Trophoblast cell (in vitro differentiated cells and primary cell): Measurements from ENCODE around the gene TMEFF1.

Experiments used
- DNase-seq, 2 donors: peaks; one replicate each; pipeline ENCODE4 v3.0.0-alpha.2; 2016
- H2AFZ ChIP-seq: 2 replicates; pipeline ENCODE4 v1.6.1; 2013; ENCODE audit warnings: low read length, moderate library complexity, mild to moderate bottlenecking; ENCODE audit not compliant: insufficient read depth, poor library complexity
- H2AK5ac ChIP-seq: 2 replicates; pipeline ENCODE4 v1.6.1; 2013; ENCODE audit warnings: mild to moderate bottlenecking, low read length
- H2BK120ac ChIP-seq: 2 replicates; pipeline ENCODE4 v1.6.1; 2013; ENCODE audit warnings: low read length, mild to moderate bottlenecking, moderate library complexity; ENCODE audit not compliant: insufficient read depth, poor library complexity
- H2BK12ac ChIP-seq: 2 replicates; pipeline ENCODE4 v1.6.1; 2013; ENCODE audit warnings: mild to moderate bottlenecking, low read length, moderate library complexity
- H2BK5ac ChIP-seq: 2 replicates; pipeline ENCODE4 v1.6.1; 2013; ENCODE audit warnings: low read length, low read depth, moderate library complexity, mild to moderate bottlenecking; ENCODE audit not compliant: poor library complexity
- H3K14ac ChIP-seq: 2 replicates; pipeline ENCODE4 v1.6.1; 2013; ENCODE audit warnings: mild to moderate bottlenecking, low read length
- H3K18ac ChIP-seq: 2 replicates; pipeline ENCODE4 v1.6.1; 2013; ENCODE audit warnings: mild to moderate bottlenecking, low read length
- H3K23ac ChIP-seq: 2 replicates; pipeline ENCODE4 v1.6.1; 2013; ENCODE audit warnings: low read length
- H3K27ac ChIP-seq: 2 replicates; pipeline ENCODE4 v1.5.1; 2013; ENCODE audit warnings: low read depth, mild to moderate bottlenecking, inconsistent platforms, low read length, moderate library complexity
- H3K27me3 ChIP-seq: 2 replicates; pipeline ENCODE4 v1.6.1; 2013; ENCODE audit warnings: inconsistent platforms, mild to moderate bottlenecking, low read length, moderate library complexity; ENCODE audit not compliant: insufficient read depth
- H3K36me3 ChIP-seq, 2 experiments: 1 replicate in 1 of 2; 2 replicates in 1 of 2; pipeline ENCODE4 v1.6.1; 2013; ENCODE audit warnings: low read length in 2 of 2, mild to moderate bottlenecking in 2 of 2, moderate library complexity in 1 of 2; ENCODE audit not compliant: insufficient read depth in 2 of 2, control insufficient read depth in 1 of 2
- H3K4ac ChIP-seq: 2 replicates; pipeline ENCODE4 v1.6.1; 2013; ENCODE audit warnings: low read depth, mild to moderate bottlenecking, low read length, moderate library complexity
- H3K4me1 ChIP-seq, 2 experiments: 1 replicate in 1 of 2; 2 replicates in 1 of 2; pipeline ENCODE4 v1.6.1; 2013; ENCODE audit warnings: low read length in 2 of 2, mild to moderate bottlenecking in 2 of 2, moderate library complexity in 1 of 2; ENCODE audit not compliant: insufficient read depth in 2 of 2, control insufficient read depth in 1 of 2
- H3K4me2 ChIP-seq: 2 replicates; pipeline ENCODE4 v1.6.1; 2013; ENCODE audit warnings: inconsistent platforms, mild to moderate bottlenecking, low read length, moderate library complexity
- H3K4me3 ChIP-seq: 2 replicates; pipeline ENCODE4 v1.5.1; 2013; ENCODE audit warnings: mild to moderate bottlenecking, low read depth, low read length, inconsistent platforms
- H3K79me1 ChIP-seq: one replicate; pipeline ENCODE4 v1.6.1; 2013; ENCODE audit warnings: low read length
- H3K79me2 ChIP-seq: 2 replicates; pipeline ENCODE4 v1.6.1; 2013; ENCODE audit warnings: low read length, mild to moderate bottlenecking; ENCODE audit not compliant: control insufficient read depth, insufficient read depth, poor library complexity
- H3K9ac ChIP-seq: 2 replicates; pipeline ENCODE4 v1.6.1; 2013; ENCODE audit warnings: mild to moderate bottlenecking, low read length
- H3K9me3 ChIP-seq: 2 replicates; pipeline ENCODE4 v1.6.1; 2013; ENCODE audit warnings: low read depth, mild to moderate bottlenecking, control low read depth, inconsistent platforms, low read length; ENCODE audit not compliant: insufficient read depth
- H4K12ac ChIP-seq: 2 replicates; pipeline ENCODE4 v1.6.1; 2013; ENCODE audit warnings: low read depth, mild to moderate bottlenecking, low read length, moderate library complexity
- H4K8ac ChIP-seq: 2 replicates; pipeline ENCODE4 v1.6.1; 2013; ENCODE audit warnings: low read depth, mild to moderate bottlenecking, low read length, moderate library complexity
- H4K91ac ChIP-seq: one replicate; pipeline ENCODE4 v1.6.1; 2013; ENCODE audit warnings: low read depth, mild to moderate bottlenecking, low read length, moderate library complexity
- WGBS: extraction: QIAGEN DNeasy Blood & Tissue Kit; methylation state at CpG from one replicate; pipeline ENCODE4 v1.1.7; 2013; ENCODE audit warnings: missing lambda C conversion rate; ENCODE audit not compliant: insufficient read length, insufficient coverage; ENCODE audit errors: extremely low coverage; 5-methylcytosine and 5-hydroxymethylcytosine counted together

TMEFF1 gene

DNA sequence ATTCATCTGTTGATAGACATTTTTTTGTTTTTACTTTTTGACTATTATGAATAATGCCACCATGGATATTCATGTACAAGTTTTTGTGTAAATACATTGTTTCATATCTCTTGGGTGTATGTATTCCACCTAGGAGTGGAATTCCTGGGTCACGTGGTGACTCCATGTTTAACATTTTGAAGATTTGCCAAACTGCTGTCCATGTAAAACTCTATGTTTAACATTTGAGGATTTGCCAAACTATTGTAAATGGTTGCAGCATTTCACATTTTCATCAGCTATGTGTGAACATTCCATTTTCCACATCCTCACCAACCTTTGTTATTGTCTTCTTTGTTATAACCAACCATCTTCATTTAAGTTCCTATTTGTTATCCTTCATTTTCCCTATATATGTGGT lies 12.2 kb downstream of the TMEFF1 start:
- no CpG with 5 or more reads among the region's 1 CpG for WGBS
- Histone ChIP-seq H4K8ac (no peak overlapping the region), H3K27me3 (no peaks in the 10 kb centered on the region), H2BK12ac (no peak overlapping the region), H3K4me1 (peaks cover 0 to 2% of the 10 kb centered on the region in 2 experiments), H3K18ac (no peak overlapping the region), H3K27ac (no peak overlapping the region), H3K4ac (no peak overlapping the region), H3K9ac (no peak overlapping the region), H3K79me2 (no peaks in the 10 kb centered on the region), H3K79me1 (no peaks in the 10 kb centered on the region), H3K36me3 (no peaks in the 10 kb centered on the region), H3K4me2 (no peak overlapping the region), H3K14ac (no peak overlapping the region), H3K23ac (no peak overlapping the region), H4K91ac (no peak overlapping the region), H2AK5ac (no peak overlapping the region), H2BK120ac (no peak overlapping the region), H3K4me3 (no peak overlapping the region), H3K9me3 (no peaks in the 10 kb centered on the region), H2BK5ac (no peak overlapping the region), H2AFZ (no peak overlapping the region), H4K12ac (no peak overlapping the region)
- DNase-seq, result no peak

DNA sequence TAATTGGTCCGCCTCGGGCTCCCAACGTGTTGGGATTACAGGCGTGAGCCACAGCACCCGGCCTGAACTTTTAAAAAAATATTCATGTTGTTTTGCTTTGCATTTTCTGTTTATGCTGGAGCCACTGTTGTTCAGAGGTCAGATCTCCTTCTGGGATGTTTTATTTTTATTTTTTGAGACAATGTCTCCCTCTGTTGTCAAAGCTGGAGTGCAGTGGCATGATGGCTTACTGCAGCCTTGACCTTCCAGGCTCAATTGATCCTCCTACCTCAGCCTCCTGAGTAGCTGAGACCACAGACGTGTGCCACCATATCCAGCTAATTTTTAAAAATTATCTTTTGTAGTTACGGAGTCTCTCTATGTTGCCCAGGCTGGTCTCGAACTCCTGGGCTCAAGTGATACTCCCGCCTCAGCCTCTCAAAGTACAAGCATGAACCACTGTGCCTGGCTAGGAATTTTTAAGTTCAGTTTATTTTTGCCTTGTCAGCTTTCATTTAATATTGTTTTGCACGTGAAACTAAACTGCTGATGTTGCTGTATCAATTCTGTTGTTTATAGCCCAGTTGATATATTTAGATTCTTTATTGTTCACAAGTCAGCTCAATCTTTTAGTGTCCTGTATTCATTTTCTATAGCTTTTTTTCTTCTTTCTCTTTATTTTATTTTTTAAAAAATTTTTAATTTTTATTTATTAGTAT lies 13.7 kb downstream of the TMEFF1 start:
- Histone ChIP-seq H3K79me1 (no peaks in the 10 kb centered on the region), H2BK12ac (no peak overlapping the region), H2BK120ac (no peak overlapping the region), H3K4me1 (peaks cover 0 to 2% of the 10 kb centered on the region in 2 experiments), H2BK5ac (no peak overlapping the region), H4K8ac (no peak overlapping the region), H3K27ac (no peak overlapping the region), H3K18ac (no peak overlapping the region), H3K4ac (no peak overlapping the region), H4K91ac (no peak overlapping the region), H3K4me3 (no peak overlapping the region), H3K27me3 (no peaks in the 10 kb centered on the region), H3K9me3 (no peaks in the 10 kb centered on the region), H3K14ac (no peak overlapping the region), H3K36me3 (no peaks in the 10 kb centered on the region), H2AFZ (no peak overlapping the region), H4K12ac (no peak overlapping the region), H3K4me2 (no peak overlapping the region), H3K9ac (no peak overlapping the region), H3K23ac (no peak overlapping the region), H3K79me2 (no peaks in the 10 kb centered on the region), H2AK5ac (no peak overlapping the region)
- WGBS, result no CpG with 5 or more reads among the region's 10 CpGs
- DNase-seq, result no peak

DNA sequence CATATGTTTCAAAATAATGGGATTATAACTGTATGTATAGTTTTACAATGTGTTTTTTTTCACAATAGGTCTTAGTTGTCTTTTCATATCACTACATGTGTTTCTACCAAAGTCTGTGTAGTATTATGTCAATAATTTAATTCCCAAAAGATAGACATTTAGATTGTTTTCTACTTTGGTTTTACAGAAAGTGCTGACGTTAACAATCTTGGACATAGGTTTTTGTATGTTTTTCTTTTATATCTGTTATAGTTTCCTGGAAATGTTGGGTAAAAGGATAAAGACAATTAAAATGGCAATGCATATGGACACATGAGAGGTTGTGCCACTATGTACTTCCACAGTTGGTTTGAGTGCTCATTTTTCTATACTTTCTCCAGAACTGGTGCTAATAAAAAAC lies 15.2 kb downstream of the TMEFF1 start:
- no peak overlapping the region for H3K18ac ChIP-seq
- H3K36me3 ChIP-seq, result no peaks in the 10 kb centered on the region
- no CpG with 5 or more reads among the region's 1 CpG for WGBS
- no peak overlapping the region for H3K4me2 ChIP-seq
- H3K4me3 ChIP-seq, result no peak overlapping the region
- no peaks in the 10 kb centered on the region for H3K79me1 ChIP-seq
- no peaks in the 10 kb centered on the region for H3K9me3 ChIP-seq
- no peaks in the 10 kb centered on the region for H3K27me3 ChIP-seq
- no peak overlapping the region for H3K4ac ChIP-seq
- no peaks in the 10 kb centered on the region for H3K79me2 ChIP-seq
- H4K12ac ChIP-seq, result no peak overlapping the region
- H2BK120ac ChIP-seq, result no peak overlapping the region
- no peak overlapping the region for H2BK5ac ChIP-seq
- no peak overlapping the region for H3K27ac ChIP-seq
- H4K91ac ChIP-seq, result no peak overlapping the region
- H2AFZ ChIP-seq, result no peak overlapping the region
- DNase-seq, result no peak
- no peak overlapping the region for H3K23ac ChIP-seq
- H3K4me1 ChIP-seq, result peaks cover 0 to 2% of the 10 kb centered on the region in 2 experiments
- H2AK5ac ChIP-seq, result no peak overlapping the region
- H3K9ac ChIP-seq, result no peak overlapping the region
- no peak overlapping the region for H3K14ac ChIP-seq
- no peak overlapping the region for H4K8ac ChIP-seq
- no peak overlapping the region for H2BK12ac ChIP-seq

- WGBS, result no CpG with 5 or more reads among the region's 4 CpGs
- Histone ChIP-seq H3K4ac (peak overlapping the region; percentile 79), H3K36me3 (no peaks in the 10 kb centered on the region), H3K9me3 (no peaks in the 10 kb centered on the region), H2AK5ac (no peak overlapping the region), H4K12ac (no peak overlapping the region), H3K23ac (no peak overlapping the region), H3K14ac (no peak overlapping the region), H3K4me2 (no peak overlapping the region), H4K91ac (no peak overlapping the region), H3K27ac (no peak overlapping the region), H2BK5ac (no peak overlapping the region), H2BK12ac (no peak overlapping the region), H2AFZ (no peak overlapping the region), H3K4me1 (peaks cover 0 to 4% of the 10 kb centered on the region in 2 experiments), H3K4me3 (no peak overlapping the region), H3K79me2 (no peaks in the 10 kb centered on the region), H4K8ac (no peak overlapping the region), H2BK120ac (no peak overlapping the region), H3K79me1 (no peaks in the 10 kb centered on the region), H3K18ac (no peak overlapping the region), H3K27me3 (no peaks in the 10 kb centered on the region), H3K9ac (no peak overlapping the region)
- no peak for DNase-seq
Measured at GRCh38 chr9:100489836-100490235, 16.9 kb downstream of the TMEFF1 start.
